ACC112 (cell line): ENCODE data around the gene C1QTNF1.

Experiments
- H2AFZ ChIP-seq: fragments of 200-600 bp; sonication (generic); one replicate; pipeline ENCODE4 v1.6.0; 2017; ENCODE audit warnings: antibody characterized with exemption, low read length; ENCODE audit not compliant: unreplicated experiment
- H3K27ac ChIP-seq: fragments of 200-600 bp; sonication (generic); 2 replicates; pipeline ENCODE4 v1.5.1; 2014; ENCODE audit warnings: low read depth, mild to moderate bottlenecking, antibody characterized with exemption, low read length, moderate library complexity
- H3K27me3 ChIP-seq: fragments of 200-600 bp; sonication (generic); 2 replicates; pipeline ENCODE4 v1.6.1; 2014; ENCODE audit warnings: mild to moderate bottlenecking, antibody characterized with exemption, low read length, moderate library complexity, mixed read lengths; ENCODE audit not compliant: insufficient read depth
- H3K36me3 ChIP-seq: fragments of 200-600 bp; sonication (generic); 2 replicates; pipeline ENCODE4 v1.6.1; 2016; ENCODE audit warnings: mild to moderate bottlenecking, antibody characterized with exemption, low read length, moderate library complexity, mixed read lengths; ENCODE audit not compliant: insufficient read depth
- H3K4me1 ChIP-seq: fragments of 200-600 bp; sonication (generic); one replicate; pipeline ENCODE4 v1.6.1; 2016; ENCODE audit warnings: low read length, mixed read lengths; ENCODE audit not compliant: insufficient read depth, unreplicated experiment, control insufficient read depth
- H3K4me3 ChIP-seq: fragments of 200-600 bp; sonication (generic); 2 replicates; pipeline ENCODE4 v1.5.1; 2014; ENCODE audit warnings: mild to moderate bottlenecking, low read depth, low read length
- H3K79me2 ChIP-seq: fragments of 200-600 bp; sonication (generic); one replicate; pipeline ENCODE4 v1.6.0; 2016; ENCODE audit warnings: low read length; ENCODE audit not compliant: control insufficient read depth, unreplicated experiment, insufficient read depth

Gene C1QTNF1

GRCh38 chr17:78985395-78985794 is 38.6 kb upstream of the C1QTNF1 start:
- peaks cover 4% of the 10 kb centered on the region; the same call in 1 of the 2 replicates for H3K36me3 ChIP-seq

GRCh38 chr17:78986048-78986648 is 37.8 kb upstream of the C1QTNF1 start:
- Histone ChIP-seq H2AFZ (peak overlapping the region; percentile 64), H3K27me3 (no peaks in the 10 kb centered on the region), H3K4me3 (peak overlapping the region; percentile 68), H3K79me2 (no peaks in the 10 kb centered on the region), H3K4me1 (peaks cover 15% of the 10 kb centered on the region), H3K36me3 (peaks cover 8% of the 10 kb centered on the region; the same call in 1 of the 2 replicates), H3K27ac (peak overlapping the region; percentile 72)

More at GRCh38 chr17:78985395-78985794, 38.6 kb upstream of the C1QTNF1 start:
- Histone ChIP-seq H2AFZ (no peak overlapping the region), H3K4me1 (peaks cover 18% of the 10 kb centered on the region), H3K4me3 (no peak overlapping the region), H3K79me2 (no peaks in the 10 kb centered on the region), H3K27me3 (no peaks in the 10 kb centered on the region), H3K27ac (peak overlapping the region; percentile 72; the same call in 1 of the 2 replicates)

GRCh38 chr17:78986649-78987328 is 37.2 kb upstream of the C1QTNF1 start:
- Histone ChIP-seq H3K4me1 (peaks cover 15% of the 10 kb centered on the region), H3K27ac (peak overlapping the region; percentile 72), H3K79me2 (no peaks in the 10 kb centered on the region), H3K4me3 (peak overlapping the region; percentile 68), H3K27me3 (no peaks in the 10 kb centered on the region), H2AFZ (peak overlapping the region; percentile 64), H3K36me3 (peaks cover 8% of the 10 kb centered on the region; the same call in 1 of the 2 replicates)

GRCh38 chr17:78988152-78988551 is 35.8 kb upstream of the C1QTNF1 start:
- no peaks in the 10 kb centered on the region for H3K27me3 ChIP-seq
- peaks cover 15% of the 10 kb centered on the region for H3K4me1 ChIP-seq
- H3K36me3 ChIP-seq = peaks cover 15% of the 10 kb centered on the region; the same call in 1 of the 2 replicates
- no peak overlapping the region for H3K4me3 ChIP-seq
- peaks cover 7% of the 10 kb centered on the region for H3K79me2 ChIP-seq
- no peak overlapping the region for H2AFZ ChIP-seq
- H3K27ac ChIP-seq = no peak overlapping the region

GRCh38 chr17:78990349-78991016 is 33.5 kb upstream of the C1QTNF1 start:
- no peaks in the 10 kb centered on the region for H3K27me3 ChIP-seq
- no peak overlapping the region for H3K27ac ChIP-seq

GRCh38 chr17:78991017-78991738 is 32.8 kb upstream of the C1QTNF1 start:
- H3K36me3 ChIP-seq = peaks cover 19% of the 10 kb centered on the region; the same call in 1 of the 2 replicates
- H3K4me3 ChIP-seq = no peak overlapping the region
- H3K79me2 ChIP-seq = peaks cover 7% of the 10 kb centered on the region

More at GRCh38 chr17:78990349-78991016, 33.5 kb upstream of the C1QTNF1 start:
- peaks cover 7% of the 10 kb centered on the region for H3K79me2 ChIP-seq
- peaks cover 15% of the 10 kb centered on the region for H3K4me1 ChIP-seq
- H3K4me3 ChIP-seq = no peak overlapping the region
- peaks cover 19% of the 10 kb centered on the region; the same call in 1 of the 2 replicates for H3K36me3 ChIP-seq
- no peak overlapping the region for H2AFZ ChIP-seq

GRCh38 chr17:78991906-78992532 is 31.9 kb upstream of the C1QTNF1 start:
- no peaks in the 10 kb centered on the region for H3K27me3 ChIP-seq
- no peak overlapping the region for H2AFZ ChIP-seq
- H3K4me3 ChIP-seq = no peak overlapping the region
- no peak overlapping the region for H3K27ac ChIP-seq
- peaks cover 19% of the 10 kb centered on the region; the same call in 1 of the 2 replicates for H3K36me3 ChIP-seq
- peaks cover 2% of the 10 kb centered on the region for H3K4me1 ChIP-seq
- peaks cover 7% of the 10 kb centered on the region for H3K79me2 ChIP-seq

More at GRCh38 chr17:78991017-78991738, 32.8 kb upstream of the C1QTNF1 start:
- Histone ChIP-seq H3K4me1 (peaks cover 9% of the 10 kb centered on the region), H2AFZ (no peak overlapping the region), H3K27me3 (no peaks in the 10 kb centered on the region), H3K27ac (no peak overlapping the region)

GRCh38 chr17:78992542-78993212 is 31.3 kb upstream of the C1QTNF1 start:
- Histone ChIP-seq H3K27ac (no peak overlapping the region), H3K27me3 (no peaks in the 10 kb centered on the region), H2AFZ (no peak overlapping the region), H3K4me3 (no peak overlapping the region), H3K36me3 (peaks cover 19% of the 10 kb centered on the region; the same call in 1 of the 2 replicates), H3K4me1 (no peaks in the 10 kb centered on the region), H3K79me2 (peaks cover 7% of the 10 kb centered on the region)

- Histone ChIP-seq H3K4me1 (no peaks in the 10 kb centered on the region), H3K36me3 (peaks cover 19% of the 10 kb centered on the region; the same call in 1 of the 2 replicates), H3K4me3 (no peak overlapping the region), H3K27ac (no peak overlapping the region), H3K79me2 (peaks cover 7% of the 10 kb centered on the region), H2AFZ (no peak overlapping the region), H3K27me3 (no peaks in the 10 kb centered on the region)
These were observed 30.6 kb upstream of the C1QTNF1 start for GRCh38 chr17:78993241-78993956.
